Activated naive CD4-positive, alpha-beta T cell treated with anti-CD3 and anti-CD28 coated beads, Interleukin-2, amount 50 U/mL, for 24 hours (primary cell): ENCODE results near the gene XRCC1.
A peak's percentile ranks its signal among the peaks of the same experiment; 100 is the strongest.
"Not testable (repeated sequence)": the region's sequence is repeated elsewhere in the genome, so short reads cannot be mapped to it uniquely, and the experiment has no call there.

ENCODE experiments used
- H3K27ac Mint-ChIP-seq: one replicate; pipeline ENCODE4 v1.8.0; 2021; ENCODE audit warnings: mild to moderate bottlenecking, mixed read lengths
- H3K27me3 Mint-ChIP-seq: one replicate; pipeline ENCODE4 v1.8.0; 2021; ENCODE audit warnings: mixed read lengths
- H3K36me3 Mint-ChIP-seq: one replicate; pipeline ENCODE4 v1.8.0; 2021; ENCODE audit warnings: mixed read lengths
- H3K4me1 Mint-ChIP-seq: one replicate; pipeline ENCODE4 v1.8.0; 2021; ENCODE audit warnings: mixed read lengths
- H3K4me3 Mint-ChIP-seq: one replicate; pipeline ENCODE4 v1.8.0; 2021; ENCODE audit warnings: mild to moderate bottlenecking, mixed read lengths
- H3K9me3 Mint-ChIP-seq: one replicate; pipeline ENCODE4 v1.8.0; 2021; ENCODE audit warnings: mixed read lengths

The XRCC1 gene

GRCh38 chr19:43547926-43548325, 27.4 kb downstream of the XRCC1 start:
- H3K4me3 Mint-ChIP-seq, H3K4me1 Mint-ChIP-seq, H3K27ac Mint-ChIP-seq, H3K9me3 Mint-ChIP-seq, H3K36me3 Mint-ChIP-seq, H3K27me3 Mint-ChIP-seq: not testable (repeated sequence)

GRCh38 chr19:43546581-43546980, 28.7 kb downstream of the XRCC1 start:
- Mint-ChIP-seq H3K27ac (no peak overlapping the region), H3K4me3 (no peak overlapping the region), H3K27me3 (no peaks in the 10 kb centered on the region), H3K4me1 (no peaks in the 10 kb centered on the region), H3K9me3 (no peaks in the 10 kb centered on the region), H3K36me3 (peaks cover 11% of the 10 kb centered on the region)

GRCh38 chr19:43545981-43546380, 29.3 kb downstream of the XRCC1 start:
- H3K27me3 Mint-ChIP-seq, result no peaks in the 10 kb centered on the region
- H3K36me3 Mint-ChIP-seq, result peaks cover 13% of the 10 kb centered on the region
- no peak overlapping the region for H3K27ac Mint-ChIP-seq

DNA sequence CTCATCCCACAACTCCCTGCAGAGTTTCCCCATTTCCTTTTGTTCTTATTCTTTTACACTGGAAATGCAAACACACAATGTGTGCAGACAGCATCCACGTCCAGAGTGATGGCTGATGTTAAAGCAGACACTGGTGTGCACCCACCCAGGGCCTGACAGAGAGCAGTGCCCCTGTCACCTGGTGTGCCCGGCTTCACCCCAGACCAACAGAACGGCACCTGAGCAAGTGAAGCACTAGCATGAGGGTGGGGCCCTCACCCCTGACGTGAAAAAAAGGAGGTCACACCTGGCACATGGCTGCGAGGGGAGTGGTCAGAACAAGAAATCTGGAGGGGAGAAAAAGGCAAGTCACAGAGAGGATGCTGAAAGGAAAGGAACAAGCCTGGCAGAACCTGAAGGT, 30.1 kb downstream of the XRCC1 start:
- H3K27ac Mint-ChIP-seq, result no peak overlapping the region
- H3K9me3 Mint-ChIP-seq, result no peaks in the 10 kb centered on the region
- peaks cover 11% of the 10 kb centered on the region for H3K36me3 Mint-ChIP-seq

More at GRCh38 chr19:43545981-43546380, 29.3 kb downstream of the XRCC1 start:
- Mint-ChIP-seq H3K9me3 (no peaks in the 10 kb centered on the region), H3K4me1 (no peaks in the 10 kb centered on the region), H3K4me3 (no peak overlapping the region)

DNA sequence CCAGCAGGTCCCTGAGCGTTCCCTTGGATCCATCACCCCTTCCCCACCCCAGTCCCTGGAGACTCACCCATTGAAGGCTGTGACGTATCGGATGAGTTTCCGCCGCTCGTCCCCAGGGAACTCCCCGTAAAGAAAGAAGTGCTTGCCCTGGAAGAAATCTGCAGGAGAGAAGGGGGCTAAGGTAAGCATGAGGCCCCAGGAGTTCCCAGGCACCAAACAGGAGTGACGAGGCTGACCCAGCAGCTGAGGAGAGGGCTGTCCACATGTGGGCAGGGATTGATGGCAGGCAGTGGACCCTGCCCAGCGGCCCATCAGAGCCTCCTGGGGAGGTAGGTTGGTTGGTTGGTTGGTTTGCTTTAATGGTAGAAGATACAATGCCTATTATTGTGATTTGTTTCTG, 31.2 kb downstream of the XRCC1 start:
- Mint-ChIP-seq H3K9me3 (peaks cover 3% of the 10 kb centered on the region), H3K4me3 (no peak overlapping the region), H3K4me1 (no peaks in the 10 kb centered on the region), H3K36me3 (peaks cover 19% of the 10 kb centered on the region), H3K27me3 (no peaks in the 10 kb centered on the region), H3K27ac (no peak overlapping the region)

More for the DNA sequence above, 30.1 kb downstream of the XRCC1 start:
- Mint-ChIP-seq H3K4me1 (no peaks in the 10 kb centered on the region), H3K27me3 (no peaks in the 10 kb centered on the region), H3K4me3 (no peak overlapping the region)

GRCh38 chr19:43541920-43542650, 33.2 kb downstream of the XRCC1 start:
- Mint-ChIP-seq H3K27me3 (no peaks in the 10 kb centered on the region), H3K9me3 (peaks cover 4% of the 10 kb centered on the region), H3K4me3 (no peak overlapping the region), H3K4me1 (no peaks in the 10 kb centered on the region), H3K27ac (no peak overlapping the region), H3K36me3 (peaks cover 30% of the 10 kb centered on the region)

DNA sequence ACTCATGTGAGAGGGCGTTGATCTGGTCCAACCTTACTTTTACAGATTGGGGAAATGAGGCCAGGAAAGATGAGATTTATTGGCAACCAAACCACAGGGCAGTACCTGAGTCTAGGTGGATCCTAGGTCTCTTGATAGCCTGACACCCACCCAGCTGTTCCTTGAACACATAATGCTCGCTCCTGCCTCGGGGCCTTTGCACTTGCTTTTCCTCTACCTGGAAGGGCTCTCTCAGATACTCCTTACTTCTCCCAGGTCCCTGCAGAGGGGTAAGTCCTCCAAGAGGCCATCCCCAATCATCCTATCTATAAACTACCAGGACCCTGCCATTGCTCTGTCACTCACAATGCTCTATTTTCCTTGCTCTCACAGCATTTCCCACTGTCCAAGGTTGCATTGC, 34.9 kb downstream of the XRCC1 start:
- Mint-ChIP-seq H3K27ac (no peak overlapping the region), H3K36me3 (peaks cover 30% of the 10 kb centered on the region), H3K9me3 (peaks cover 4% of the 10 kb centered on the region), H3K4me3 (no peak overlapping the region), H3K27me3 (no peaks in the 10 kb centered on the region), H3K4me1 (peaks cover 6% of the 10 kb centered on the region)

DNA sequence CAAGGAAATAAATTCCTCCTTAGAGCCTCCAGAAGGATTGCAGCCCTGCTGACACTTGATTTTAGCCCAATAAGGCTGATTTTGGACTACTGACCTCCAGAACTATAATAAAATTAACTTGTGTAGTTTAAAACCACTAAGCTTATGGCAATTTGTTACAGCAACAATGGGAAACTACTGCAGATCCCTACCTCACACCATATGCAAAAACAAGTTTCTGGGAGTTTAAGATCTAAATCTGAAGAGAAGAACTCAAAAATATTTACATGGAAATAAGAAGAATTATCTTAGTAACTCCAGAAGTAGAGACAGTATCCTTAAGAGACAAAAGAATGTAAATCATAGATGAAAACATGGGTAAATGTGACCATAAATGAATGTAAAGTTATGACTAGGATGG, 36.4 kb downstream of the XRCC1 start:
- Mint-ChIP-seq H3K9me3 (peaks cover 4% of the 10 kb centered on the region), H3K27me3 (no peaks in the 10 kb centered on the region), H3K36me3 (peaks cover 28% of the 10 kb centered on the region), H3K4me1 (peaks cover 11% of the 10 kb centered on the region), H3K4me3 (no peak overlapping the region), H3K27ac (no peak overlapping the region)

DNA sequence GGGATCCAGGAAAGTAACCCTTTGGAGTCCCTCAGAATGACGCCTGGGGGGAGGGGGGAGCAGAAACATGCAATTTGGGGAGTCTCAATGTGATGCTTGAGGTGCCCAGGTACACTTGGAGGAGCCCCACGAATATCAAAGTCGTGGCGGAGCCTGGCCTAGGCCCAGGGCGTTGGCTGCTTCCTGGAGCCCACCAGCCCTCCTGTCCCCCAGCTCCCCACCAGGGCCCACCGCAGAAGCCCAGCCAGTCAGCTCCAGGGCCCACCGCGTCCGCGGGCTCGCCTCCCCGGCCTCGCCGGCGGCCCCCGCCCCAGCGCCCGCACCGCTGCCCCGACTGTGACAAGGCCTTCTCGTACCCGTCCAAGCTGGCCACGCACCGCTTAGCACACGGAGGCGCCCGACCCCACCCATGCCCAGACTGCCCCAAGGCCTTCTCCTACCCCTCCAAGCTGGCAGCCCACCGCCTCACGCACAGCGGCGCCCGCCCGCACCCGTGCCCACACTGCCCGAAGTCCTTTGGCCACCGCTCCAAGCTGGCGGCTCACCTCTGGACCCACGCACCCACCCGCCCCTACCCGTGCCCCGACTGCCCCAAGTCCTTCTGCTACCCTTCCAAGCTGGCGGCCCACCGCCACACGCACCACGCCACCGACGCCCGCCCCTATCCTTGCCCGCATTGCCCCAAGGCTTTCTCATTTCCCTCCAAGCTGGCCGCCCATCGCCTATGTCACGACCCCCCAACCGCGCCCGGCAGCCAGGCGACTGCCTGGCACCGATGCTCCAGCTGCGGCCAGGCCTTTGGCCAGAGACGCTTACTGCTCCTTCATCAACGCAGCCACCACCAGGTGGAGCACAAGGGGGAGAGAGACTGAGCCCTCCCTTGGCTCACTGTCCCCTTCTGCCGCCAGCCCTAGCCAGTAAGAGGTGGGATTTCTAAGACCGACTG, 40.2 kb downstream of the XRCC1 start:
- H3K36me3 Mint-ChIP-seq, result peaks cover 19% of the 10 kb centered on the region
- no peaks in the 10 kb centered on the region for H3K27me3 Mint-ChIP-seq
- peak overlapping the region; percentile 58 for H3K4me3 Mint-ChIP-seq
- H3K4me1 Mint-ChIP-seq, result peaks cover 25% of the 10 kb centered on the region
- H3K27ac Mint-ChIP-seq, result peak overlapping the region; percentile 51
- peaks cover 4% of the 10 kb centered on the region for H3K9me3 Mint-ChIP-seq

DNA sequence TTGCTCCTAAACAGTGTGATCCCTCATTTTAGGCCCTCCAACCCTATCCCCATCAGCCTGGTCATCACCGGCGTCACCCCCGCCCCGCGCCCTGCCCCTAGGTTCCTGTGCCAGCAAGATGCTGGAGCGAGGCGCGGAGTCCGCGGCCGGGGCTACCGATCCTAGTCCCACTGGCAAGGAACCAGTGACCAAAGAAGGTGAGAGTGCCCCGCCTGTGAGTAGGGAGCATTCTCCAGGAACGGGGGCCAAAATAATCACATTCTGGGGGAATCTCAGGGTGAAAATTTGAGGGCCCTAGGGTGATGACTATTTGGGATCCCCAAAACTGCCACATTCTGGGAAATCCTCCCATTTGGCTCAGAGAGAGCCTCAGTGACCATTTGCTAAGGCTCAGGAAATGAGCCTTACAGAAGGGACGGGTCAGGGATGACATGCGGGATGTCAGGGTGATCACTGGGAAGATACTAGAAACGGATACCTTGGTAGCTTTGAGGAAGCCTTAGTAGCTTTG, 41.0 kb downstream of the XRCC1 start:
- Mint-ChIP-seq H3K36me3 (peaks cover 15% of the 10 kb centered on the region), H3K4me1 (peaks cover 25% of the 10 kb centered on the region), H3K4me3 (peak overlapping the region; percentile 92), H3K27ac (peak overlapping the region; percentile 97), H3K27me3 (no peaks in the 10 kb centered on the region), H3K9me3 (peaks cover 4% of the 10 kb centered on the region)

DNA sequence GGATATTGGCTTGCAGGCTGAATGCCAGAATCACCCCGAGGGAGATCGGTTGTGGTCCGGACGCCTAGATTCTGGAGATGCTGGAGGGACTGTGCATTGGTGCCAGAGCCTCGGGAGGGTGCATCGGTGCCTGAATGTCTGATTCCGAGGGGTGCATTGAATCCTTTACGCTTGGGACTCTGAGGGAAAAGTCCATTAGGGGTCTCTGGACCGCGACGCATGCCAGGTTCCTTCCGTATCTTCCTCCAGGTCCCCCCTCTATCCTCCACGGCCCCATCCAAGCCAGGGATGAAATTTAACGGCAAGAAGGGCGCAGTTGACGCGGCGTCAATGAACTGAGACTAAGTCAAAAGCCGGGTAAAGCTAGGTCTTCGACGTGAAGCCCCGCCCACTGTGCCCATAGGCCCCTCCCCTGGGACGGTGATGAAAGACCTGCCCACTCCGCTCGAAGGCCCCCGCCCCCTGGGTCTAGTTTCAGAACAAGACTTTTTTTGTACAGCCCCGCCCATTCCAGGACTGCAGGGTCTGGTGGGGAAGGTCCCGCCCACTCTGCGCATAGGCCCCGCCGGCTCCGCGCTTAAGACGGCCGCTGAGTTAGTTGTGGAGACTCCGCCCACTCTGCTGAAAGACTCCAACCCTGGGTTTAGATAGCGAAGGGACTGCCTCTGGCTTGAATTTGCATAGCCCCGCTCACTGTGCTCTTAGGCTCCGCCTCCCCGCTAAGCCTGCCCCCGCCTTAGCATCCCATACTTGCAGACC, 41.6 kb downstream of the XRCC1 start:
- Mint-ChIP-seq H3K27me3 (no peaks in the 10 kb centered on the region), H3K9me3 (no peaks in the 10 kb centered on the region), H3K36me3 (peaks cover 10% of the 10 kb centered on the region), H3K27ac (peak overlapping the region; percentile 97), H3K4me1 (peaks cover 25% of the 10 kb centered on the region), H3K4me3 (peak overlapping the region; percentile 92)

GRCh38 chr19:43532962-43533545, 42.3 kb downstream of the XRCC1 start, which contains the start of gene ZNF575:
Gene ZNF575, plus strand, starts transcription at chr19:43533188. Its CDS starts 1,235 bp downstream, at chr19:43534423.
- H3K27me3 Mint-ChIP-seq, result no peaks in the 10 kb centered on the region
- H3K9me3 Mint-ChIP-seq, result no peaks in the 10 kb centered on the region
- peaks cover 4% of the 10 kb centered on the region for H3K36me3 Mint-ChIP-seq
- H3K27ac Mint-ChIP-seq, result peak within 1 kb of the TSS; percentile 97
- peaks cover 25% of the 10 kb centered on the region for H3K4me1 Mint-ChIP-seq
- peak within 1 kb of the TSS; percentile 92 for H3K4me3 Mint-ChIP-seq

DNA sequence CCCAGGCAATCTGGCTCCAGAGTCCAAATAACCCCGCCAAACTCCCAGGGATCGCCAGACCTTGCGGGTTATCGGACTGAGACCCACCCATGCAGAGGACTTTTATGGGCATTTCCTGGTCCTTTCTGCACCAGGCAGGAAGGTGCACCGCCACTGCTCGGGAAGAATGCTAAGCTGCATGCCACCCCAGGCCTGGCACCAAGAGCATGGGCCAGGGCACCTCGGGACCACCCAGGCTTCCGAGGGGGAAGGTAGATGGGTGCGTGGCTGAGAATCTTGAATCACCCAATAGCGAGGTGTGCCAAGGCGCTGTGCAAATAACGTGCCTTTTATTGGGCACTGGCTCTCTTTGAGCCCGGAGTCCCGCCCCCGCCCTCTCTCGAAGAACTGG, 42.8 kb downstream of the XRCC1 start:
- no peaks in the 10 kb centered on the region for H3K9me3 Mint-ChIP-seq
- H3K4me1 Mint-ChIP-seq, result peaks cover 25% of the 10 kb centered on the region
- H3K4me3 Mint-ChIP-seq, result peak overlapping the region; percentile 92
- peaks cover 4% of the 10 kb centered on the region for H3K36me3 Mint-ChIP-seq
- H3K27me3 Mint-ChIP-seq, result no peaks in the 10 kb centered on the region
- H3K27ac Mint-ChIP-seq, result peak overlapping the region; percentile 84

DNA sequence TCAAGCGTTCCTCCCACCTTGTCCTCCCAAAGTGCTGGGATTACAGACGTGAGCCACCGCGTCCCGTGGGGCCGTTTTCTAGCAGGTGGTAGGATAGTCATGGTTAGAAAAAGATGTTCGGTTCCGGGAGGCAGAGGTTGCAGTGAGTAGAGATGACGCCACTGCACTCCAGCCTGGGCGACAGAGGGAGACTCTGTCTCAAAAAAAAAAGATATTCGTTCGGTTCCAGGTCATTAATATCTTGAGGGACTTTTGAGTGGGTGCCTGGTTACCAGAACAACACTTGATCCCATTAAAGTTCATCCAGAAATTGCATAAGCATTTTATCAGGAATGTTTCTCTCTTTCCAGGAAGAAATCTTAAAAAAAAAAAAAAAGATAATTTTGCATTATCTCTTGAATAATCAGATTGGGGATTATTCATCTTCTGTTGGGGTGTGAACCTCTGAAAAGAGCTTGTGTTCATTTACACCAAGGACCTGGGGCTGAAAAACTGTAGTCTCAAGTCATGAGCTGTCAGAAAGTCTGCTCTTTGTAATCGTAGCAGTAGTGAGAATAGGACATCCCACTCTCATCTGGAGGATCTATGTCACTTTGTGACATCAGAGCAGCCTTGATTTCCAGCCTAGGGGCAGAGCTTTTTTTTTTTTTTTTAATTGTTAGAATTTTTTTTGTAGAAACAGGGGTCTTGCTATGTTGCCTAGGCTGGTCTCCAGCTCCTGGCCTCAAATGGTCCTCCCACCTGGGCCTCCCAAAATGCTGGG, 47.3 kb downstream of the XRCC1 start:
- H3K9me3 Mint-ChIP-seq, result no peaks in the 10 kb centered on the region
- no peaks in the 10 kb centered on the region for H3K36me3 Mint-ChIP-seq
- H3K4me3 Mint-ChIP-seq, result no peak overlapping the region
- peak overlapping the region; percentile 8 for H3K27ac Mint-ChIP-seq
- H3K4me1 Mint-ChIP-seq, result peaks cover 26% of the 10 kb centered on the region
- no peaks in the 10 kb centered on the region for H3K27me3 Mint-ChIP-seq
